Dedifferentiated amniotic fluid mesenchymal stem cell (primary cell): ENCODE results near the gene GRK4.
"Not testable (repeated sequence)": the region's sequence is repeated elsewhere in the genome, so short reads cannot be mapped to it uniquely, and the experiment has no call there.

Source experiments
- DNase-seq: peaks from one replicate; pipeline ENCODE4 v3.0.0-alpha.2; 2016; ENCODE audit errors: extremely low spot score

GRK4 gene

GRCh38 chr4:2958446-2958845, 4.9 kb upstream of the GRK4 start:
- DNase-seq = peak; percentile 76

GRCh38 chr4:2960450-2960849, 2.9 kb upstream of the GRK4 start:
- DNase-seq = not testable (repeated sequence)

- no peak for DNase-seq
Observed at GRCh38 chr4:2961421-2961810, 2.0 kb upstream of the GRK4 start.

GRCh38 chr4:2961811-2962441, 1.4 kb upstream of the GRK4 start:
- DNase-seq = no peak

GRCh38 chr4:2962614-2963174, 677 bp upstream of the GRK4 start:
- DNase-seq = peak; percentile 36

- DNase-seq = peak; percentile 30
Observed at GRCh38 chr4:2963966-2964471, 648 bp downstream of the GRK4 start.

GRCh38 chr4:2964706-2965258, 1.4 kb downstream of the GRK4 start:
- DNase-seq = no peak

- DNase-seq = no peak
Observed at GRCh38 chr4:2965262-2965661, 1.9 kb downstream of the GRK4 start.

- DNase-seq = no peak
Observed at GRCh38 chr4:2968381-2968780, 5.0 kb downstream of the GRK4 start.

GRCh38 chr4:2971275-2971674, 7.9 kb downstream of the GRK4 start:
- no peak for DNase-seq

- no peak for DNase-seq
Observed at GRCh38 chr4:2977211-2978088, 14.1 kb downstream of the GRK4 start.

- DNase-seq = no peak
Observed at GRCh38 chr4:2981256-2981819, 18.0 kb downstream of the GRK4 start.

GRCh38 chr4:2982012-2982411, 18.6 kb downstream of the GRK4 start:
- no peak for DNase-seq

GRCh38 chr4:2983715-2984114, 20.3 kb downstream of the GRK4 start:
- not testable (repeated sequence) for DNase-seq

GRCh38 chr4:2991243-2991642, 27.9 kb downstream of the GRK4 start:
- no peak for DNase-seq

GRCh38 chr4:2994917-2995316, 31.5 kb downstream of the GRK4 start:
- DNase-seq = no peak

GRCh38 chr4:2995546-2996265, 32.3 kb downstream of the GRK4 start:
- no peak for DNase-seq

GRCh38 chr4:2996415-2996814, 33.0 kb downstream of the GRK4 start:
- DNase-seq = no peak

- DNase-seq = no peak
Observed at GRCh38 chr4:3007724-3008123, 44.4 kb downstream of the GRK4 start.

GRCh38 chr4:3009422-3009821, 46.1 kb downstream of the GRK4 start:
- DNase-seq = no peak

GRCh38 chr4:3010577-3010976, 47.2 kb downstream of the GRK4 start:
- no peak for DNase-seq
